Measurements from ENCODE around the gene CELSR2.
A peak's percentile ranks its signal among the peaks of the same experiment; 100 is the strongest.

Gene CELSR2

DNA sequence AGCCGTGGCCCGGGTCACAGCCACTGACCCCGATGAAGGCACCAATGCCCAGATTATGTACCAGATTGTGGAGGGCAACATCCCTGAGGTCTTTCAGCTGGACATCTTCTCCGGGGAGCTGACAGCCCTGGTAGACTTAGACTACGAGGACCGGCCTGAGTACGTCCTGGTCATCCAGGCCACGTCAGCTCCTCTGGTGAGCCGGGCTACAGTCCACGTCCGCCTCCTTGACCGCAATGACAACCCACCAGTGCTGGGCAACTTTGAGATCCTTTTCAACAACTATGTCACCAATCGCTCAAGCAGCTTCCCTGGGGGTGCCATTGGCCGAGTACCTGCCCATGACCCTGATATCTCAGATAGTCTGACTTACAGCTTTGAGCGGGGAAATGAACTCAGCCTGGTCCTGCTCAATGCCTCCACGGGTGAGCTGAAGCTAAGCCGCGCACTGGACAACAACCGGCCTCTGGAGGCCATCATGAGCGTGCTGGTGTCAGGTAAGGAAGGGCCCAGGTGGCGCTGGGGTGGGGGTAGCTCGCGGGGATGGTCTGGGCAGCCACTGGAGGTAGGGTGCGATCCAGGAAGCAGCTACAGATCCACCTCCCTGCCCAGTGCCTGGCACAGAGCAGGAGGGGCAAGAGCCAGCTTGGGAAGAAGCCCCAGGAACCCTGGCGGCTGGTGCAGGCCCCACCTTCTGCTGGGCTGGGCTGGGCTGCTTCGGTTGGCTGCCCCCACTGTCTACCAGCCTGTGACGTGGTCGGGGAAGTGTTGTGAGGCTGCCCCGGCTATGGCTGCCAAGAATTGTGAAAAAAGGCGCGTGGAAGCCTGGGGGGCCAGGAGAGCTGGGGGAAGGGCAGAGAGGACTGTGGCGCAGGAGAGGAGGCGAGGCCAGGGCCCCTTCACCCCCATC lies 3.8 kb downstream of the CELSR2 start:
- no peak for DNase-seq

- no peak for DNase-seq
Measured at GRCh38 chr1:109253803-109254620, 4.7 kb downstream of the CELSR2 start.

DNA sequence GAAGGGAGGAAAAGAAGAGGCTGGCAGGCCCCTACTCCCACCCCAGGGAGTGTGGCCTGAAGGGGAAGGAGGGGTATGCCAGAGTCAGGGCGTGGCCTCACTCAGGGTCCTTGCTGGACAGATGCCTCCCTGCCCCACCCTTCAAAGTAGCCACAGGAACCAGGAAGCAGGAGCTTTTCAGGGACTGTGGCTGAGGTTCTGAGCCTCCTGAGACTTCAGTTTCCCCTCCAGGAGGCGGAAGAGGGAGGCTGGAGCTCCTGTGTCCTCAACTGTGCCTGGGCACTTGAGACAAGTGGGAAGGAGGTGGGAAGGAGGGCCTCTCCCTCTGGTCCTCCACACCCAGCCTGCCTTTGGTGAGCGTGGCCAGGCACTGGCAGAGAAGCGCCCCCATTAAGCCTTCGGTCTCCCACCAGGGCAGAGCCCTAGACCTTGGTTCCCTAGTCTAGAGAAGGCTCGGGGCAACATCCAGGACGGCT lies 5.3 kb downstream of the CELSR2 start:
- DNase-seq, result no peak

GRCh38 chr1:109255097-109255651 lies 5.8 kb downstream of the CELSR2 start:
- DNase-seq, result no peak

DNA sequence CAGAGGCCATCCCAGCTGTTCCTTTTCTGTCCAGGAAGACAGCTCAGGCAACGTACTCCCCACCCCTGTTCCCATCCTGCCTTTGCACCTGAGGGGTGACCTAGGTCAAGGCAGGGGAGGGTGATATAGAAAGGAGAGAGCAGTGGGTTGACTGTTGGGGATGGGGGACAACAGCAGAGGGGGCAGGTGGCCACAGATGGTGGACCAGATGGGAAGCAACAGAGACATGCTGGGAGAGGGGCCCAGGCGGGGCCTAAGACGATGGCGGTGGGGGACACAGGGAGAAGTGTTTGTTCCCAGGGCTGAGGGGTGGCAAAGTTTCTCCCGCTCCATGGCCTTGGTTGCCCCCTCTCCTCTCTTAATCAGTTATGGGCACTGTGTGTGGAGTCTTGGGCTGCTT lies 6.3 kb downstream of the CELSR2 start:
- no peak for DNase-seq

- DNase-seq, result no peak
Measured at GRCh38 chr1:109256085-109256484, 6.7 kb downstream of the CELSR2 start.

GRCh38 chr1:109256971-109257681 lies 7.8 kb downstream of the CELSR2 start:
- no peak for DNase-seq

DNA sequence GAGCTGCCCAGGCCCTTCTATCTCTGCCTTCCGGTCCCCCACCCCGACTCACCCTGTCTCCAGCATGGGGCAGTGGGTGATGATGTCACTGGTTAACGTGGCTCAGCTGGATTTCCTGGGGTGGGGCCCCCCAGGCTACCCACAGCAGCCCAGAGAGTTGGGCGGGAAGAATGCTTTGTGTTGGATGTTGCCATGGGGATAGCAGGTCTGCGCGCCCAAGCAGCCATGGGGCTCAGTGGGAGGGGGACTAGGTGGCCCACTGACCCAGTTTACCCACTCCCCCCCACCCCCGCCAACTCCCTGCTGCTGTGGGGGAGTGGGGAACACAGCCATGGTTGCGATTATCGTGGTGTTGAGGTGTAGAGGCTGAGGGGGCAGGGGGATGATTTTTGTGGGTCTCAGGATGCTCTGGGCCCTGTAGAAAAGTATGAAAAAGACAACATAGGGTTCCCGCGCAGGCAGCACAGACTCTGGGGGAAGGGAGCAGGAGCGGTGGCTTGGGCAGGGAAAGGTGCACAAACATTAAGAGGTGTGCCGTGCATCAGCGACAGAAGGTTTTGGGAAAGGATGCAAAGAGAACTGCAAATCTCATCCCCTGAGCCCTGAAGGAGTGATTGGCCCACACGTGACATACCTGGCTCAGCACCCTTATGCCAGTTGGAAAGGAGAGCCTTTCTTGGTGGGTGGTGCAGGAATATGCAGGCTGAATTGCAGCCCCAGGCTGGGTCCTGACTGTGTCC lies 8.5 kb downstream of the CELSR2 start:
- no peak for DNase-seq

GRCh38 chr1:109258481-109259466 lies 9.4 kb downstream of the CELSR2 start:
- no peak for DNase-seq

DNA sequence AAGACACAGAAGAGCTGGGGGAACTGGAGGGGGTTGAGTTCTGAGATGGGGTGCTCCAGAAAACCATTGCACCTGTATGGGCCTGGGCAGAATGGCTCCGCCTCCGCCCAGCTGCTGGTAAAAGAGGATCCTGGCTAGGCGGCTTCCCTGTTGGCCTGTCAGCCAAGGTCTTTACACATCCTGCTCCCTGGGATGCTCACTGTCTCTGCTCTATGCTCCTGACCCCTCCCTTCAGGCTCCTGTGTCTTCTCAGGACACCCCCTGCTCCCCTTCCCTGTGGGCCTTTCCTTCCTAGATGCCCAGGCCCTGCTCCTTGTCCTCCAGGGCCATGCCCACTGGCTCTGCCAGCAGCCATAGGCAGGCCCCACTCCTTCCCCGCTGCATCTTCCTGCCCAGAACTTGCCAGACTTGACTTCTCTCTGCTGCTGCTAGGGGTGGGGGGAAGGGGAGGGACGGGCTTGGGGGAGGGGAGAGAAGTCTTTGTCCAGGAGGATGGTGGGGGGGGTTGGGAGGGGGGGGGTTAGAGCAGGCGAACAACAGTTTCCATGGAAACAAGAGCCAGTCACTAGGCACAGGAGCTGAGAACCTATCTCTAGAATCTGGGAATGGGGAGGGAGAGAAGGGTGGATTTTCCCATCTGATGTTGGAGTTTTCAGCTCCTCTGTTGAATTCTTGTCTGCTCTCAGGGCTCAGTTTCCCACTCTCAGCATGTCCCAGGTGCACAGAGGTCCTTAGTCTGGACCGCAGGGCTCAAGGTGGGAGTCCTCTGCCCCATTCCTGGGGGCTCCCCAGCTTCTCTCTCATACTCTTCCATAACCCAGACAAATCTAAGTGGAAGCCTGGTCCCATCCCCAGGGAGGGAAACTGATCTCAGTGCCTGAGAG lies 10.6 kb downstream of the CELSR2 start:
- no peak for DNase-seq

GRCh38 chr1:109261006-109261405 lies 11.7 kb downstream of the CELSR2 start:
- no peak for DNase-seq

DNA sequence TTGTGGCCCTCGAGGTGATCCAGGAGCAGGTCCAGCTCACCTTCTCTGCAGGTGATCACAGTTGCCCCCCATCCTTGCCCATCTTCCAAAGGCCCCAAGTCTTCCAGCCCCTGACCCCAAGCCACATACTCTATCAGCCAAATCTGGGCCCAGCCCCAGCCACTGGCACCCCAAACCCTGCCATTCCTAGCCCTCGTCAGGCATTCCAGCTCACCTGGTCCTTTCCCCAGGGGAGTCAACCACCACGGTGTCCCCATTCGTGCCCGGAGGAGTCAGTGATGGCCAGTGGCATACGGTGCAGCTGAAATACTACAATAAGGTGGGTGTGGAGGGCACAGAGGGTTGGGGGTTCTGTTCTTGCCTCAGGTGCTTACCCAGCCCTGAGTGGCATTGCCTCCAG lies 12.2 kb downstream of the CELSR2 start:
- DNase-seq, result no peak

GRCh38 chr1:109262231-109263055 lies 13.1 kb downstream of the CELSR2 start:
- DNase-seq, result no peak

- DNase-seq, result no peak
Measured at GRCh38 chr1:109263234-109263596, 13.9 kb downstream of the CELSR2 start.

- peak; percentile 73 for DNase-seq
Measured at GRCh38 chr1:109263597-109264378, 14.4 kb downstream of the CELSR2 start.

DNA sequence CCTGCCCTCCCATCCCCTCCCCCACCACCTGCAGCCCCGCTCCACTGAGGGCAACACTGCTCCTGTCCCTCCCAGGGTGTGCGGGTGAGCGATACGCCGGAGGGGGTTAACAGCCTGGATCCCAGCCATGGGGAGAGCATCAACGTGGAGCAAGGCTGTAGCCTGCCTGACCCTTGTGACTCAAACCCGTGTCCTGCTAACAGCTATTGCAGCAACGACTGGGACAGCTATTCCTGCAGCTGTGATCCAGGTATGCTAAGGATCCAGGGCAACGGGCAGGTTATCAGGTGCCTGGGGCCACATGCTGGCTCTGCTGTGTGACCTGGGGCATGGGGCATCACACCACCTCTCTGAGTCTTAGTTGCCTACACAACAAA lies 15.0 kb downstream of the CELSR2 start:
- no peak for DNase-seq

DNA sequence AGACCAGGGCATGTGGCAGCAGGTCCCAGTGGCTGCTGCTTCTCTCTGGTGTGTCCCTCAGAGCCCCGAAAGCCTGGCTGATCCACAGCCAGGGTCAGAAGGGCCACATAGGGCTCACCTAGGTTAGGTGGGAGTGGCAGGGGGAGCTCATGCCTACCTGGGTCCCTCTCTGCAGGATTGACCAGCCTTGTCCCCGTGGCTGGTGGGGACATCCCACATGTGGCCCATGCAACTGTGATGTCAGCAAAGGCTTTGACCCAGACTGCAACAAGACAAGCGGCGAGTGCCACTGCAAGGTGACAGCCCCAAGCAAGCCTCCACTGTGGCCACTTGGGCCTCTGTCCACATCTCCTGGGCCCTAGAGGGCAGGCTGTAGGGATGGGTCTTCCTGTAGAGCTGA lies 15.7 kb downstream of the CELSR2 start:
- no peak for DNase-seq

GRCh38 chr1:109265741-109266330 lies 16.5 kb downstream of the CELSR2 start:
- no peak for DNase-seq

Measured in CD4-positive, alpha-beta T cell treated with Interleukin-21 for 1 hour (primary cell).